Amniotic epithelial cell (primary cell): ENCODE results near the gene PNPLA2.

Source experiments
- DNase-seq: peaks from one replicate; pipeline ENCODE4 v3.0.0-alpha.2; 2010; ENCODE audit warnings: low read depth

The PNPLA2 gene, protein sequence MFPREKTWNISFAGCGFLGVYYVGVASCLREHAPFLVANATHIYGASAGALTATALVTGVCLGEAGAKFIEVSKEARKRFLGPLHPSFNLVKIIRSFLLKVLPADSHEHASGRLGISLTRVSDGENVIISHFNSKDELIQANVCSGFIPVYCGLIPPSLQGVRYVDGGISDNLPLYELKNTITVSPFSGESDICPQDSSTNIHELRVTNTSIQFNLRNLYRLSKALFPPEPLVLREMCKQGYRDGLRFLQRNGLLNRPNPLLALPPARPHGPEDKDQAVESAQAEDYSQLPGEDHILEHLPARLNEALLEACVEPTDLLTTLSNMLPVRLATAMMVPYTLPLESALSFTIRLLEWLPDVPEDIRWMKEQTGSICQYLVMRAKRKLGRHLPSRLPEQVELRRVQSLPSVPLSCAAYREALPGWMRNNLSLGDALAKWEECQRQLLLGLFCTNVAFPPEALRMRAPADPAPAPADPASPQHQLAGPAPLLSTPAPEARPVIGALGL

DNA sequence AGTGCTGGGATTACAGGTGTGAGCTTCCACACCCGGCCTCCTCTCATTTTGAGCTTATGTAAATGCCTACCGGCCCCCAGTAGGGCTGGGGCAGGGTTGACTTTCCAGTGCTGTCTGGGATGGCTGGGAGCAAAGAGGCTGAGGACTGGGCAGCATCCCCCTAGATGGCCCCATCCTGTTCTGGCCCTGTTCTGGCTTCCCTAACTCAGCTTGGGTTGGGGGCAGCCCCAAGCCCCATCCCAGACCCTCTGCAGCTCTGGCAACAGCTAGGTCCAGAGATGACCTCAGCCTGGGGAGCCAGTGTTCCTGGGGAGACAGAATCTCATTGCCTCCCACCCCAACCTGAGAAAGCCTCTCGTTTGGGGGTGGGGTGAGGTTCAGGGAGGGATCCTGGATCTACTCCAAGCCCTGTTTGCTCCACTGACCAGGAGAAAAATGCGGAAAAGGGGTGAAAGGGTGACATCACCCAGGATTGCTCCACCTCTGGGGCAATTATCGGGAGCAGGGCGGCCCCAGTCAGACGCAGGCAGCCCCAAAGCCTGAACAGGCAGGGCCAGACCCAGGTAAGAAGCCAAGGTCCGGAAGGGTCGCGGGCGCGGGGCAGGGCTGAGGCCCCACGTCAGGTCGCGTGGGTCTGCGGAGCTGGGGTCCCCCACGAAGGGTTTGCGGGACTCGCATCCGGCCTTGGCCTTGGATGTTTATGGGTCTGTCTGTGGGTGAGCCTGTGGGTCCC, at the start of gene PNPLA2:
PNPLA2 (plus strand) TSS at position 519 of the 733 bp plus-strand sequence. CDS start 805 bp downstream, outside the sequence.
- peak; percentile 85 for DNase-seq

GRCh38 chr11:769887-770641, 48.6 kb upstream of the PNPLA2 start:
- no peak for DNase-seq

DNA sequence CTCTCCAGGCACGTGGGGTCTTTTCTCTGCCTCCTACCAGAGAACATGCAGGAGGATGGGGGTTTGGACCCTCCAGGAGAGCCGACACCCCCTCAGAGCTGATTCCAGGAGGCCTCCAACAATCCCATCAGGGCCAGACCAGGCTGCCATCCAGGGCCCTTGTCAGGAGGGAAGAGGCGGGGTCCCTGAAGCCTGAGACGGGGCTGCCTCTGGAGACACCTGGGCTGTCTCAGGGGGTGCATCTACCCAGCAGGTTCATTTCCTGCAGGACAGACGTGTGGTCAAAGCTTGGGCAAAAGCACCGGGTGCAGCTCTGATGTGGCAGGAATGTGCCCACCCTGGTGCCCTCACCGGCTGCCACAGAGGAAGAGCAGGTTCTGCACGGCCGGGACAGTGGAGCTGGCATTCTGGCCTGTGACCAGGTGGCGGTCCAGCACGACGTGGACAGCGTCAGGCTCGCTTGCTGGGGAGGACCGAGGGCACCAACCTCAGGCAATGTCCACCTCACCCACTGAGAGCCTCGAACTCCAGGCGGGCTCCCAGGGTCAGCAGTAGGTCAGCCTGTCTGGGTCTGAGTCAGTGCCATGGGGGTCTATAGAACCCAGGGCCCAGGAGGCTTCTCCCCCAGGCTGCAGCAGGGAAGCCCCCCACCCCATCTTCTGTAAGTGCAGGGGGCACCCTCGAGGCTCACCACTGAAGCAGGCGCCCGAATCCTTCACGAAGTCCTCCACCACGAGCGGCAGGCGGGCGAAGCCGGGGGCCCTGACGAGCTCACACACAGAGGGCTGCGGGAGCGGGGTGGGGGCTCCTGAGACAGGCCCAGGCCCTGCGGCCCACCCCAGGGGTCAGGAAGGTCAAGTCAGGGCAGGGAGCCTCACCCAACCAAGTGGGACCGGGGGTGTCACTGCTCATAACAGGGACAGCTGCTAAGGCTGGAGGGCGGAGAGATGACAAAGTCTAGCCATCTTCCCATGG, 47.8 kb upstream of the PNPLA2 start:
- DNase-seq: no peak

- no peak for DNase-seq
Measured at GRCh38 chr11:771617-772204, 47.0 kb upstream of the PNPLA2 start.

- no peak for DNase-seq
Measured at GRCh38 chr11:772429-773390, 46.0 kb upstream of the PNPLA2 start.

DNA sequence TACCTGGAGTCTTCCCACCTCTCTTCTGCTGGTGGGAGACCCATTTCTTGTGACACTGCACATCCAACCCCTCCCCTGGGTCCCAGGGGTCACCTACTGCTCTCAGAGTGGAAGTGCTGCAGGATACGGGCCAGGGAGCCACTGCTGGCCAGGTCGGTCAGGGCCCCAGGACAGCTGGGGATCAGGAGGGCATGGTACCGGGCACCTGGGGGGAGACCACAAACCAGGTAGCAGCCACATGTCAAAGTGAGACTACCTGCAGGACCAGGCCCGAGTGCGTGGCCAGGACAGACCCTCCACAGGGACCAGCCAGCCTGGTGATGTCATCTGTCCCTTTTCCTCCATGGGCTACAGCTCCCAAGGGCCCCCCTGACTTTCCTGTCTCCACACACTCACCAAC, 45.3 kb upstream of the PNPLA2 start:
- no peak for DNase-seq

DNA sequence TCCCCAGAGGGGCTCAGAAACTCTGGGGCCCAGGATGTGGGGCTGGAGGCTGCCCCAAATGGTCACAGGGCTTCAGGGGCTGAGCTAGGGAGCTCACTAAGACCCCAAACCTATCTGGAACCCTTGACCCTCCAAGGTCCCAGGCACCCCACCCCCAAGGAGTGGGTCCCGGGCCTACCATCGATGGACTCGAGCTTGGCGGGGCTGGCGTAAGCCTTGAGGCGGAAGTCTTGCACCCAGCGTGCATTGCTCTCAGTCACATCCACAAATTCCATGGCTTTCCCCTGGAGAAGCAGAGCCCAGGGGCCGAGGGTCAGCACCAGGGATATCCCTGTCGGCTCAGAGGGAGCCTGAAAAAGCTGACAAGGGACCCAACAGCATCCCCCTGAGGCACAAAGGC, 44.9 kb upstream of the PNPLA2 start:
- no peak for DNase-seq

DNA sequence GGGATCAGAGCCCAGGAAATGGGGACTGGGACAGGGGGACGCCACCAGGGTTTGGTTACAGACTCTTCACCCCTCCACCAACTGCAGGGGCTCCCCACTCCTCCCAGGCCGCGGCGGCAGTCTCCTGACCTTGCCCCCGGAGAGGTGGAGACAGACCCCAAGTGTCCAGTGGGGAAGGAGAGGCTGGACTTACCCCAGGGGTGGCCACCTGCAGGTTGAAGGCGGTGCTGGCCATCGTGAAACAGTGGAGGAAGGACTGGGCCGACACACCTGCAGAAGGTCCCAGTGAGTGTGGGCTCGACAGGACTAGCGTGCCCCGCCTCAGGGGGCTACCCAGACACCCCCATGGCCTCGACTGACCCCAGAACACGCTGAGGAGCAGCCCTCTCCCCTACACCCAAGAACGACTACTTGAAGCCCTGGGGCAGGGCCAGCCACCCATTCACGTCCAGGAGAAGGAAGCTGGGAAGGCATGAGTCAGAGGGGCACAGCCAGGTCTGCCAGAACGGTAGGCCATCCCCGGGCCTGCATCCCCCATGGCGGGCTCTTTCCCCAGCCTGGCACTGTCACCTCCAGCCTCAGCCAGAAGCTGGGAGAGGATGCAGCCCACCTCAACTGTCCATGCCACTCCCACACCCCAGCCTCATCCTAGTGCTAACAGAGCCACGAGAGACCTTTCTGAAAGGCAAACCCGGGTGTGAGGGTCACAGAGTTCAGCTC, 43.7 kb upstream of the PNPLA2 start:
- no peak for DNase-seq

DNA sequence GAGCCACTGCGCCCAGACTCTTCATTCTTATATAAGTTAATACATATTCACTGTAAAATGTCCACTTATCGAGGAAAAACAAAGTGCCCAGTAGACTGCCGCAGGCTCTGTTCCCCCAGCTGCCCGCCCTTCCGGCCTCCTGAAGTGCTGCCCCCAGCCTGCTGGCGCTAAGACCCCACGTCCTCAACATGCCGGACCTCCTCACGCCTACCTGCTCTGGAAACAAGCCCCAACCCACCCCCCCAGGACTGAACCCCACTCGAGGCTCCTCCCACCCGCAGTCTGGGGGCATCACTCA, 42.5 kb upstream of the PNPLA2 start:
- DNase-seq: no peak

- DNase-seq: no peak
Measured at GRCh38 chr11:776561-777287, 42.0 kb upstream of the PNPLA2 start.

DNA sequence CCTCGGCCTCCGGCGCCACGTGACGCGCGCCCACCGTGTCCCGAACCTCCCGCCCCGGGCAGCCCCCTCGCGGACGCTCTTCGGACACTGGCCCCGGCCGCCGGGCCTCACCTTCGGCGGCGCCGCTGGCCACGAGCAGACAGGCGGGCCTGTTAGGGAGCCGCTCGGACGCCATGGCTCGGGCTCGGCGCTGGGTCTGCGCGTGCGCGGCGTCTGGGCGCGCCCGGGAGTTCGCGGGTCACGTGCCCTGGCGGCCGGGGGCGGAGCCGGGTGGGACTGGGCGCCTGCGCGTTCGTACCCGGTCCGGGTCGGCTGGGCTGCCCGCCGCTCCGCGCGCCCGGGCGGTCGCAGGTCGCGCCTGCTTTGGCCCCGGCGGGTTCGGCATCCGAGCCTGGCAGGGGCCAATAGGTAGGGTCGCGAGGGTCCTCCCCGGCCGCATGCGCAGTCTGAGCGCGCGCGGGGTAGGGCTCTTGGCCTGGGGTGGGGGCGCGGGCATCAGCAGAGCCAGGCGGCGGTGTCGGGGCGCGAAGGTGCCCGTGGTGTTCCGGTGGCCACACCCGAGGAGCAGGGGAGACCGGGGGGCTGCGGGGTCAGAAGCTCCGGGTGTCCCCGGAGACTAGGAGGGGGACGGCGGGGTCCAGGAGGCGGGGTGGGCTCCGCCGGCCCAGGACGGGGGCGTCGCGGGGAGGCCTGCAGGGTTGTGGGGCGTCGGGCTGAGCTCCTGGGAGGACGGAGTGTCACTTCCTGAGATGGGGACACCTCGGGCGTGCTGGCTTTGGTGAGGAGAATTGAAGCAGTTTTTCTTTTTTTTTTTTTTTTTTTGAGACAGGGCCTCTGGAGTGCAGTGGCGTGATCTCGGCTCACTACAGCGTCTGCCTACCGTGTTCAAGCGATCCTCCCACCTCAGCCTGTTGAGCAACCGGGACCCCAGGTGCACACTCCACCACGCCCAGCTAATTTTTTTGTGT, 41.1 kb upstream of the PNPLA2 start, which contains the start of gene GATD1:
GATD1 (minus strand) TSS at position 200 of the 968 bp plus-strand sequence; CDS start at position 175, 25 bp downstream.
- DNase-seq: peak; percentile 67

GRCh38 chr11:778976-779954, 39.4 kb upstream of the PNPLA2 start:
- no peak for DNase-seq

DNA sequence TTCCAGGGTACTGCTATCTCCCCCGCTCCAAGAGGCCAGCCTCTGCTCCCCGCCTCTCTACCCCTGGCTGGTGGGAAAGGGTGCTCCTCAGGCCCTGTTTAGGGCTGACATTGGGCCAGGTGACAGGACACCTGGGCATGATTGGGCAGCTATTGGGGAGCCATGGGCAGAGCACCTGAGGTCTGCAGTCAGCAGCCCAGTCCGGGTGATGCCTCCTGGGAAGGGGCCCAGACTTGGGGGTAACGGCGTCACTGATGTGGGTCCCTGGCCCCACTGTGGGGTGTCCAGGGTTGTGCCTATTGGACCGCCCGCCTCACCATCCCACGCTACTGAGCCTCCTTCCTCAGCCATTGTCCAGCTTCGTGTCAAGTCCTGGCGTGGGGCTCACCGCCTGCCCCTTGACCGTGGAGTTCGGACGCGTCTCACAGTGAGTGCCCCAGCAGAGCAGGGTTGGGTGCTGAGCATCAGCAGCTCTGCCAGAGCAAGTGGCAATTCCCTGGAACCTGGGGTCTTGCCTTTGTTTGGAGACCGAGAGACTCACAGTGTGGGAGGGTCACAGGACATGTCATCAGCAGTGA, 38.7 kb upstream of the PNPLA2 start:
- DNase-seq: no peak

DNA sequence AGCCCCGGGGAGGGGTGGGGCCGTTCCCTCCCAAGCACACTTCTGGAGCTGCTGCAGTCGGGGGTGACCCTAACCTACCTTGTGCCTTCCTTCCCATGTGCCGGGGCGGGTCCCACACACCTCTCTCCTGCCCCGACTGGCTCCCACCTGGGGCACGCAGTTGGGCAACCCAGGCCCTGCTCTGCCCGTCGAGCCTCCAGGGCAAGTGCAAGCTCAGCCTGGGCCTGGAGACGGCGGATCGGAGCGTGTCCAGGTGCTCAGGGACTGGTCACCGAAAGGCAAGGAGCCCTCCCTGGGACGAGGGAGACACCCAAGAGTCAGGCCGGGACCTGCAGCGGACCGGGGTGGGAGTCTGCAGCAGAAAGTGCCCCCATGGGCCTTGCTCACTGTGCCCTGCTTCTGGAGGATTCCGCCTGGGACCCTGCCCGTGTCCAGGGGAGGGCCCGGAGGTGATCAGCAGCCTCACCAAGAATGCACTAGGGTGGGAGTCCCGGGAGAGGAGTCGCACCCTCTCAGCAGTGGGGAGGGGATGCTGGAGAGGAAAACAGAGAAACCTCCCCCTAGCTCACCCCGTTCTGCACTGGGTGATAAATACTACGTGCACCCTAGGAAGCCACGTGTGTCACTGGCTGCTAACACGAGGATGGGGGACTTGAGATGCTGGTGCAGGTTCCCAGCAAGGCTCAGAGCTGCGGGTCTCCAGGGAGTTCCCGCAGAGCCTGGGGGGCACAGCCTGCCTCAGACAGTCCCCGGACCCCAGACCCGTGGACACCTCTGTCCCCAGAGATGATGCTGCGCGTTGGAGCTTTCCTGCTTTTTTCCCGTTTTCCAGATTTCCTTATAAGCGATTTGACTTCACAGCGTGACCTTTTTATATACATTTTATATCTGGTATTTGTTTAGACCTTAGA, 36.2 kb upstream of the PNPLA2 start:
- no peak for DNase-seq
